HCT116 (cell line): ENCODE measurements around the gene ANO6. TPM values are rescaled to one million over a fixed set of nuclear protein-coding genes. Genes with fewer than 3 reads are reported as not detected.

ENCODE experiments used
- ATAC-seq: fragments of 200-7000 bp; cut with Tn5 transposase; 2 replicates; pipeline ENCODE4 v1.9.1; 2020; ENCODE audit warnings: mild to moderate bottlenecking, moderate library complexity
- BruUV-seq: library from RNA; stranded (reverse); fragments of 400-500 nt; replicated peaks from 2 replicates; lab custom pipeline; 2021; lab: Mats Ljungman, UMichigan
- CTCF ChIA-PET: fragments of 300-600 bp; sonication (Branson Sonifier 250); formaldehyde crosslinking; loops from one replicate; lab custom pipeline; 2021; ENCODE audit warnings: antibody characterized with exemption; lab: Charles Lee
- POLR2A ChIA-PET: fragments of 300-600, 350-600 bp; sonication (Branson Sonifier 250); formaldehyde crosslinking; loops from one replicate; lab custom pipeline; 2021; ENCODE audit warnings: antibody characterized with exemption; lab: Charles Lee
- RAD21 ChIA-PET, 2 experiments: fragments of 300-600 bp; sonication (Branson Sonifier 250); formaldehyde crosslinking; loops; one replicate each; lab custom pipeline; 2023; ENCODE audit warnings: low total read pairs in 2 of 2; ENCODE audit not compliant: uncharacterized antibody in 2 of 2, unreplicated experiment in 2 of 2, low non-redundant PET in 1 of 2; lab: Charles Lee
- DNase-seq: peaks from one replicate; pipeline ENCODE4 v3.0.0-alpha.2; 2010; ENCODE audit warnings: low read depth, low spot score
- H2AFZ ChIP-seq: fragments of 200-600 bp; shearing (Covaris generic), sonication (generic); 2 replicates; pipeline ENCODE4 v1.6.1; 2017; ENCODE audit warnings: low read depth, mixed run types, mixed read lengths, antibody characterized with exemption, low read length; ENCODE audit not compliant: poor library complexity, severe bottlenecking
- H3K27ac ChIP-seq: 2 replicates; pipeline ENCODE4 v1.5.1; 2012; ENCODE audit warnings: low read depth, low read length
- H3K27me3 ChIP-seq: fragments of 200-600 bp; sonication (generic); 2 replicates; pipeline ENCODE4 v1.6.1; 2016; ENCODE audit warnings: mixed run types, low read length, mixed read lengths; ENCODE audit not compliant: insufficient read depth
- H3K36me3 ChIP-seq, 2 experiments: fragments of 200-500 bp in 1 of 2; fragments of 200-600 bp in 1 of 2; sonication (Bioruptor generic) in 1 of 2; sonication (generic) in 1 of 2; 2 replicates each; pipeline versions ENCODE4 v1.5.1 to v1.6.1; 2014 to 2016; ENCODE audit warnings: low read length in 2 of 2, inconsistent platforms in 1 of 2, mixed read lengths in 1 of 2, mixed run types in 1 of 2; ENCODE audit not compliant: insufficient read depth in 2 of 2, control insufficient read depth in 1 of 2
- H3K4me1 ChIP-seq, 2 experiments: fragments of 200-600 bp in 1 of 2; sonication (generic) in 1 of 2; 2 replicates each; pipeline versions ENCODE4 v1.5.1 to v1.6.1; 2012 to 2017; ENCODE audit warnings: low read length in 2 of 2, inconsistent platforms in 1 of 2, mild to moderate bottlenecking in 1 of 2, mixed read lengths in 1 of 2, mixed run types in 1 of 2, moderate library complexity in 1 of 2; ENCODE audit not compliant: insufficient read depth in 2 of 2, control insufficient read depth in 1 of 2
- H3K4me2 ChIP-seq: fragments of 200-600 bp; sonication (generic); 2 replicates; pipeline ENCODE4 v1.6.1; 2017; ENCODE audit warnings: mixed run types, low read length, mixed read lengths
- H3K4me3 ChIP-seq, 2 experiments: fragments of 200-600 bp in 1 of 2; sonication (generic) in 1 of 2; replicated peaks in 1 of 2; 2 replicates each; pipeline ENCODE4 v1.5.1; 2011 to 2016; ENCODE audit warnings: low read length in 2 of 2, control low read depth in 1 of 2, low read depth in 1 of 2, mild to moderate bottlenecking in 1 of 2, mixed read lengths in 1 of 2, mixed run types in 1 of 2
- H3K79me2 ChIP-seq: fragments of 200-600 bp; sonication (generic); 2 replicates; pipeline ENCODE4 v1.6.1; 2017; ENCODE audit warnings: mild to moderate bottlenecking, mixed run types, low read length, moderate library complexity, mixed read lengths; ENCODE audit not compliant: insufficient read depth
- H3K9ac ChIP-seq: fragments of 200-600 bp; sonication (generic); 2 replicates; pipeline ENCODE4 v1.6.1; 2016; ENCODE audit warnings: low read length, mixed read lengths
- H3K9me2 ChIP-seq: fragments of 200-600 bp; sonication (generic), shearing (Covaris generic); 2 replicates; pipeline ENCODE4 v1.6.1; 2017; ENCODE audit warnings: mixed run types, mild to moderate bottlenecking, moderate library complexity; ENCODE audit not compliant: insufficient read depth
- H3K9me3 ChIP-seq, 2 experiments: fragments of 200-500 bp in 1 of 2; fragments of 200-600 bp in 1 of 2; sonication (Bioruptor generic) in 1 of 2; sonication (generic) in 1 of 2; 2 replicates each; pipeline ENCODE4 v1.6.1; 2014 to 2017; ENCODE audit warnings: low read length in 2 of 2, mixed read lengths in 2 of 2, inconsistent platforms in 1 of 2, low read depth in 1 of 2, mild to moderate bottlenecking in 1 of 2, mixed run types in 1 of 2, moderate library complexity in 1 of 2; ENCODE audit not compliant: control insufficient read depth in 1 of 2, insufficient read depth in 1 of 2
- H4K20me1 ChIP-seq: fragments of 200-600 bp; sonication (generic), shearing (Covaris generic); 2 replicates; pipeline ENCODE4 v1.6.1; 2017; ENCODE audit warnings: mixed run types, mild to moderate bottlenecking, moderate library complexity; ENCODE audit not compliant: insufficient read depth
- EGR1 ChIP-seq: IDR thresholded peaks from 2 replicates; pipeline ENCODE4 v1.6.1; 2012; ENCODE audit warnings: low read depth
- ELF1 ChIP-seq: IDR thresholded peaks from 2 replicates; pipeline ENCODE4 v1.6.1; 2012; ENCODE audit warnings: low read depth, borderline replicate concordance
- EZH2 ChIP-seq: fragments of 200-600 bp; sonication (generic); IDR thresholded peaks from 2 replicates; pipeline ENCODE4 v1.6.1; 2017; ENCODE audit warnings: antibody characterized with exemption, mixed run types
- FOSL1 ChIP-seq: IDR thresholded peaks from 2 replicates; pipeline ENCODE4 v1.6.1; 2012; ENCODE audit warnings: low read depth
- JUND ChIP-seq: IDR thresholded peaks from 2 replicates; pipeline ENCODE4 v1.6.1; 2012
- POLR2A ChIP-seq: IDR thresholded peaks from 2 replicates; pipeline ENCODE4 v1.7.0; 2011; ENCODE audit warnings: borderline replicate concordance; ENCODE audit not compliant: insufficient read depth, insufficient read length; ENCODE audit errors: extremely low read depth
- RAD21 ChIP-seq: IDR thresholded peaks from 2 replicates; pipeline ENCODE4 v1.6.1; 2012; ENCODE audit warnings: low read depth, mild to moderate bottlenecking
- SP1 ChIP-seq: IDR thresholded peaks from 2 replicates; pipeline ENCODE4 v1.6.1; 2012; ENCODE audit warnings: low read depth
- YY1 ChIP-seq: IDR thresholded peaks from 2 replicates; pipeline ENCODE4 v1.6.1; 2011; ENCODE audit warnings: low read length, low read depth, moderate library complexity, mild to moderate bottlenecking; ENCODE audit not compliant: insufficient replicate concordance; ENCODE audit errors: extremely low read depth
- ZFX ChIP-seq: fragments of 450-650 bp; IDR thresholded peaks from 2 replicates; pipeline ENCODE4 v1.6.1; 2017
- ZNF274 ChIP-seq: fragments of 200-500 bp; sonication (Bioruptor generic); IDR thresholded peaks from 2 replicates; pipeline ENCODE4 v1.6.1; 2014; ENCODE audit warnings: mild to moderate bottlenecking, low read depth, low read length, inconsistent platforms
- intact Hi-C: fragments of 100-400 bp; cut with micrococcal nuclease; formaldehyde crosslinking; loops from 2 replicates; pipeline ENCODE4 v1.10.0; 2022
- total RNA-seq: library from RNA; stranded (reverse); gene quantifications from one replicate; pipeline ENCODE4 v1.2.1, GENCODE V29; 2021; ENCODE audit not compliant: unreplicated experiment
- TF ChIP-seq, protein P1 (sequence below): IDR thresholded peaks from 2 replicates; pipeline ENCODE4 v1.6.1; 2012
- TF ChIP-seq, protein P2 (sequence below): IDR thresholded peaks from 2 replicates; pipeline ENCODE4 v1.6.1; 2011; ENCODE audit warnings: mild to moderate bottlenecking, low read length, moderate library complexity; ENCODE audit not compliant: insufficient replicate concordance; ENCODE audit errors: extremely low read depth
- TF ChIP-seq, protein P3 (sequence below): IDR thresholded peaks from 2 replicates; pipeline ENCODE4 v1.6.1; 2012

Gene ANO6
- total RNA-seq, 1 experiment from 2014 or later: 36.7 TPM

DNA sequence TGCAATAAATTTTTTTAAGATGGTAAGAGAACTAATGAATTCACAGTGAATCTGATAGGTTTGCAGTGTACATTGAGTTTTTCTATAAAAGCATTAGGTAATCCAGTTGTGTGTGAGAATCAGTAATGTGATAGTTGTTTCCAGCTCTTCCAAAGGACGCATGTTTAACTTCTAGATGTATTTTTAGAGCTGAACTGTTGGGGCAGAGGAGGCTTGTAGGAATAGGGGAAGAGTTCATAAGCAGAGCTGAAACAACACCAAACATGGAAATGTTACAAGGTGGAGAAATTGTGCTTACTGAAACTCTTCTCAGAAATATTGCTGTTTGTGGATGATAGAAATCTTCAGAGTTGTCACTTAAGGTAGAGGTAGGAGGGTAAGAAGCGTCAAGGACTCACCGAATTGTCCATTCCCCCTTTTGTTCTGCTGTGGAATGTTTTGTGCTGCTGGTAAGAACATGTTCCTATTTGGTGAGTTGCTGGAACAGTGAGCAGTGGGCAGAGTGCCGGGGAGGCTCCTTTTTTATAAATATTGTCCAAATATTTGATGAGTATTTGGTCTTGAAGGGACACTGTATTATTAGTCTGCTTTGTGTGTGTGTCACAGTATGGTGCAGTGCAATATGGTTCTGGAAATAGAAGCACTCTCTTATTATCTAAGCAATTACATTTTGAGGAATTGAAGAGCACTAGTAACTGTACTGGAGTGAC lies 76.7 kb downstream of the ANO6 start:
- Histone ChIP-seq H3K4me3 (no peak overlapping the region), H2AFZ (no peak overlapping the region), H3K9me3 (no peaks in the 10 kb centered on the region), H3K36me3 (no peaks in the 10 kb centered on the region), H3K79me2 (peaks cover 3% of the 10 kb centered on the region; the same call in 1 of the 2 replicates), H3K4me1 (peaks cover 0 to 2% of the 10 kb centered on the region in 2 experiments; a peak in 1 of 4 replicates), H3K4me2 (no peak overlapping the region), H3K27me3 (no peaks in the 10 kb centered on the region), H4K20me1 (no peaks in the 10 kb centered on the region), H3K27ac (no peak overlapping the region), H3K9ac (no peak overlapping the region), H3K9me2 (no peaks in the 10 kb centered on the region)
- intact Hi-C loops: no loop called here
- DNase-seq (no peak), ATAC-seq (no peak)
- CTCF ChIA-PET: no interaction called here
- RAD21 ChIA-PET: no interaction called here
- POLR2A ChIA-PET: no interaction called here
- TF ChIP-seq YY1: no peak
- no peak for TF ChIP-seq EGR1
- no peak for TF ChIP-seq POLR2A
- TF ChIP-seq, protein P1, sequence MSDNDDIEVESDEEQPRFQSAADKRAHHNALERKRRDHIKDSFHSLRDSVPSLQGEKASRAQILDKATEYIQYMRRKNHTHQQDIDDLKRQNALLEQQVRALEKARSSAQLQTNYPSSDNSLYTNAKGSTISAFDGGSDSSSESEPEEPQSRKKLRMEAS: no peak
- no peak for TF ChIP-seq SP1
- TF ChIP-seq RAD21: no peak
- TF ChIP-seq FOSL1: no peak
- no peak for TF ChIP-seq ZNF274
- no peak for TF ChIP-seq JUND
- TF ChIP-seq, protein P2, sequence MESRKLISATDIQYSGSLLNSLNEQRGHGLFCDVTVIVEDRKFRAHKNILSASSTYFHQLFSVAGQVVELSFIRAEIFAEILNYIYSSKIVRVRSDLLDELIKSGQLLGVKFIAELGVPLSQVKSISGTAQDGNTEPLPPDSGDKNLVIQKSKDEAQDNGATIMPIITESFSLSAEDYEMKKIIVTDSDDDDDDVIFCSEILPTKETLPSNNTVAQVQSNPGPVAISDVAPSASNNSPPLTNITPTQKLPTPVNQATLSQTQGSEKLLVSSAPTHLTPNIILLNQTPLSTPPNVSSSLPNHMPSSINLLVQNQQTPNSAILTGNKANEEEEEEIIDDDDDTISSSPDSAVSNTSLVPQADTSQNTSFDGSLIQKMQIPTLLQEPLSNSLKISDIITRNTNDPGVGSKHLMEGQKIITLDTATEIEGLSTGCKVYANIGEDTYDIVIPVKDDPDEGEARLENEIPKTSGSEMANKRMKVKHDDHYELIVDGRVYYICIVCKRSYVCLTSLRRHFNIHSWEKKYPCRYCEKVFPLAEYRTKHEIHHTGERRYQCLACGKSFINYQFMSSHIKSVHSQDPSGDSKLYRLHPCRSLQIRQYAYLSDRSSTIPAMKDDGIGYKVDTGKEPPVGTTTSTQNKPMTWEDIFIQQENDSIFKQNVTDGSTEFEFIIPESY: no peak
- no peak for TF ChIP-seq EZH2
- TF ChIP-seq ELF1: no peak
- TF ChIP-seq, protein P3, sequence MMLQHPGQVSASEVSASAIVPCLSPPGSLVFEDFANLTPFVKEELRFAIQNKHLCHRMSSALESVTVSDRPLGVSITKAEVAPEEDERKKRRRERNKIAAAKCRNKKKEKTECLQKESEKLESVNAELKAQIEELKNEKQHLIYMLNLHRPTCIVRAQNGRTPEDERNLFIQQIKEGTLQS: no peak
- TF ChIP-seq ZFX: no peak
- TF ChIP-seq, all 23 proteins: peak for 0
- BruUV-seq: no TSS peak
